ENCODE data around the gene COQ8A. TPM values are rescaled to one million over a fixed set of nuclear protein-coding genes. Genes with fewer than 3 reads are reported as not detected.
"Not testable (repeated sequence)": the region's sequence is repeated elsewhere in the genome, so short reads cannot be mapped to it uniquely, and the experiment has no call there.

COQ8A gene
- total and polyA plus RNA-seq, 4 donors, result 15.8 to 20.8 (median 18.2) TPM

- DNase-seq (ENCODE audit: low read depth in 4 of 6, low spot score in 6 of 6), result no peak
- Histone ChIP-seq H3K4me1 (ENCODE audit: control insufficient read depth, insufficient read depth, low read length) (peaks cover 11% of the 10 kb centered on the region), H3K36me3 (ENCODE audit: control insufficient read depth, insufficient read depth, low read length) (no peaks in the 10 kb centered on the region), H3K4me3 (ENCODE audit: low read depth, low read length) (no peak overlapping the region), H3K9me3 (ENCODE audit: control insufficient read depth, insufficient read depth, low read length) (no peaks in the 10 kb centered on the region), H3K27ac (ENCODE audit: low read depth, low read length) (no peak overlapping the region), H3K27me3 (ENCODE audit: control insufficient read depth, insufficient read depth, low read length) (no peaks in the 10 kb centered on the region)
- no CpG with 5 or more reads among the region's 3 CpGs for WGBS (ENCODE audit: insufficient coverage)
Observed at GRCh38 chr1:226949401-226949800, 9.3 kb downstream of the COQ8A start.

DNA sequence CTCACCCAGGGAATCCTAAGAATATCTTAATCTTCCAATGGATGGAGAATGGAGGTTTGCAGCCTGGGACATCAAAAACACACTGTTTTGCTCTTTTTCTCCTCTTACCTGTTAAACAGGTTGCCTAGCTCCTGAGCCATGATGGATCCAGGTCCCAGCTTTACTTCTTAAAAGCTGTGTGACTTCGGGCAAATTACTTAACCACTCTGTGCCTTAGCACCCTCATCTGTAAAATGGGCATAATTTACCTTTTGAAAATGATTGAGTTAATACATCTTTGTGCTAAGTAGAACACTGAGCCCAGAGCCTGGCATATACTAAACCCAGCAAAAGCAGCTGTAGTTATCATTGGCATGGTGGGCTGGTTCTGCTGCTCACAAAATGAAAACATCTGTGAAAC lies 10.2 kb downstream of the COQ8A start:
- no peaks in the 10 kb centered on the region for H3K27me3 ChIP-seq (ENCODE audit: control insufficient read depth, insufficient read depth, low read length)
- H3K36me3 ChIP-seq (ENCODE audit: control insufficient read depth, insufficient read depth, low read length), result no peaks in the 10 kb centered on the region
- peaks cover 7% of the 10 kb centered on the region for H3K4me1 ChIP-seq (ENCODE audit: control insufficient read depth, insufficient read depth, low read length)
- no CpG with 5 or more reads among the region's 1 CpG for WGBS (ENCODE audit: insufficient coverage)
- no peak for DNase-seq (ENCODE audit: low read depth in 4 of 6, low spot score in 6 of 6)
- no peak overlapping the region for H3K4me3 ChIP-seq (ENCODE audit: low read depth, low read length)
- no peaks in the 10 kb centered on the region for H3K9me3 ChIP-seq (ENCODE audit: control insufficient read depth, insufficient read depth, low read length)
- H3K27ac ChIP-seq (ENCODE audit: low read depth, low read length), result no peak overlapping the region

- H3K27me3 ChIP-seq (ENCODE audit: control insufficient read depth, insufficient read depth, low read length), result no peaks in the 10 kb centered on the region
- H3K9me3 ChIP-seq (ENCODE audit: control insufficient read depth, insufficient read depth, low read length), result no peaks in the 10 kb centered on the region
- DNase-seq (ENCODE audit: low read depth in 4 of 6, low spot score in 6 of 6), result no peak
- no peaks in the 10 kb centered on the region for H3K36me3 ChIP-seq (ENCODE audit: control insufficient read depth, insufficient read depth, low read length)
- no peak overlapping the region for H3K4me3 ChIP-seq (ENCODE audit: low read depth, low read length)
- peaks cover 1% of the 10 kb centered on the region for H3K4me1 ChIP-seq (ENCODE audit: control insufficient read depth, insufficient read depth, low read length)
- H3K27ac ChIP-seq (ENCODE audit: low read depth, low read length), result no peak overlapping the region
- 82% methylated on average over 4 of the region's 6 CpGs for WGBS (ENCODE audit: insufficient coverage)
Observed at GRCh38 chr1:226950871-226951270, 10.8 kb downstream of the COQ8A start.

GRCh38 chr1:226951286-226952117 lies 11.4 kb downstream of the COQ8A start:
- 81% methylated on average over 11 of the region's 12 CpGs for WGBS (ENCODE audit: insufficient coverage)
- Histone ChIP-seq H3K9me3 (ENCODE audit: control insufficient read depth, insufficient read depth, low read length) (no peaks in the 10 kb centered on the region), H3K4me3 (ENCODE audit: low read depth, low read length) (no peak overlapping the region), H3K27ac (ENCODE audit: low read depth, low read length) (no peak overlapping the region), H3K4me1 (ENCODE audit: control insufficient read depth, insufficient read depth, low read length) (no peaks in the 10 kb centered on the region), H3K27me3 (ENCODE audit: control insufficient read depth, insufficient read depth, low read length) (no peaks in the 10 kb centered on the region), H3K36me3 (ENCODE audit: control insufficient read depth, insufficient read depth, low read length) (no peaks in the 10 kb centered on the region)
- DNase-seq (ENCODE audit: low read depth in 4 of 6, low spot score in 6 of 6), result no peak

DNA sequence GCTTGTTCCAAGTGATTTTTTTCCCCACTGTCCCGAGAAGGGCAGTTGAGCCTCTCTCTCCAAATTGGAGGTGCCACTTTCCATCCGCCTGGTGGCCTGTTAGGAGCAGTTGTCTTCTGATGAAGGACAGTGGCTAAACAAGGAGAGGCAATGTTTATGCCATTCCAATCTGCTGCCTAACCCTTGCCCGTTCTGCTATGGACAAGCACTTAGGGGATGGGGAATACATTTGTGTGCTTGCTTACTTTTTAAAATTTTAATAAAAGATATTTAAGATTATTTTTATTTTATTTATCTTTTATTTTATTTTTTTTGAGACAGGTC lies 12.0 kb downstream of the COQ8A start:
- H3K27ac ChIP-seq (ENCODE audit: low read depth, low read length), result no peak overlapping the region
- no peaks in the 10 kb centered on the region for H3K27me3 ChIP-seq (ENCODE audit: control insufficient read depth, insufficient read depth, low read length)
- no peaks in the 10 kb centered on the region for H3K36me3 ChIP-seq (ENCODE audit: control insufficient read depth, insufficient read depth, low read length)
- no peak for DNase-seq (ENCODE audit: low read depth in 4 of 6, low spot score in 6 of 6)
- WGBS (ENCODE audit: insufficient coverage), result 82% methylated on average over 2 of the region's 3 CpGs
- H3K9me3 ChIP-seq (ENCODE audit: control insufficient read depth, insufficient read depth, low read length), result no peaks in the 10 kb centered on the region
- H3K4me1 ChIP-seq (ENCODE audit: control insufficient read depth, insufficient read depth, low read length), result no peaks in the 10 kb centered on the region
- H3K4me3 ChIP-seq (ENCODE audit: low read depth, low read length), result no peak overlapping the region

GRCh38 chr1:226953175-226953800 lies 13.2 kb downstream of the COQ8A start:
- H3K9me3 ChIP-seq (ENCODE audit: control insufficient read depth, insufficient read depth, low read length), result no peaks in the 10 kb centered on the region
- H3K4me1 ChIP-seq (ENCODE audit: control insufficient read depth, insufficient read depth, low read length), result no peaks in the 10 kb centered on the region
- 91% methylated on average over 8 of the region's 11 CpGs for whole genome bisulfite sequencing (ENCODE audit: insufficient coverage)
- no peaks in the 10 kb centered on the region for H3K27me3 ChIP-seq (ENCODE audit: control insufficient read depth, insufficient read depth, low read length)
- no peak overlapping the region for H3K4me3 ChIP-seq (ENCODE audit: low read depth, low read length)
- no peak overlapping the region for H3K27ac ChIP-seq (ENCODE audit: low read depth, low read length)
- no peaks in the 10 kb centered on the region for H3K36me3 ChIP-seq (ENCODE audit: control insufficient read depth, insufficient read depth, low read length)
- no peak for DNase-seq (ENCODE audit: low read depth in 4 of 6, low spot score in 6 of 6)

GRCh38 chr1:226954337-226954736 lies 14.2 kb downstream of the COQ8A start:
- DNase-seq (ENCODE audit: low read depth in 4 of 6, low spot score in 6 of 6), result no peak
- Histone ChIP-seq H3K4me1 (ENCODE audit: control insufficient read depth, insufficient read depth, low read length) (no peaks in the 10 kb centered on the region), H3K9me3 (ENCODE audit: control insufficient read depth, insufficient read depth, low read length) (no peaks in the 10 kb centered on the region), H3K27me3 (ENCODE audit: control insufficient read depth, insufficient read depth, low read length) (no peaks in the 10 kb centered on the region), H3K27ac (ENCODE audit: low read depth, low read length) (no peak overlapping the region), H3K4me3 (ENCODE audit: low read depth, low read length) (no peak overlapping the region), H3K36me3 (ENCODE audit: control insufficient read depth, insufficient read depth, low read length) (no peaks in the 10 kb centered on the region)
- WGBS (ENCODE audit: insufficient coverage), result 84% methylated on average over 6 of the region's 6 CpGs

DNA sequence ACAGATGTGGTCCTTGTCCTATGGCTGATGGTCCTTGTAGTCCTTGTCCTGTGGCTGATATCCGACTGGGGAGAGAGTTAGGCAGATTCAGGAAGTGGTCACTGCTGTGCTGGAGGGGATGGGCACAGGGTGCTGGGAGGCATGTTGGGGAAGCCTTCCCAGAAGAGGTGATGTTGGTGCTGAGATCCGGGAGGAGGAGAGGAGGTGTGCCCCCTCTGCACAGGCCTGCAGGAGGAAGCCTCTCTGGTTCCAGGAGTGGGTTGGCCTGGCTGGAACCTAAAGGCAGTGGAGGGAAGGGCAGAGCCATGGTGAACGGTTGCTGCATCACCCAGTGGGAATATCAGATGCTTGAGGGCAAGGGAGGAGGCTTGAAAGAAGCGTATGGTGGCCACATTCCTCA lies 14.7 kb downstream of the COQ8A start:
- Histone ChIP-seq H3K27ac (ENCODE audit: low read depth, low read length) (no peak overlapping the region), H3K9me3 (ENCODE audit: control insufficient read depth, insufficient read depth, low read length) (no peaks in the 10 kb centered on the region), H3K4me3 (ENCODE audit: low read depth, low read length) (no peak overlapping the region), H3K27me3 (ENCODE audit: control insufficient read depth, insufficient read depth, low read length) (no peaks in the 10 kb centered on the region), H3K4me1 (ENCODE audit: control insufficient read depth, insufficient read depth, low read length) (no peaks in the 10 kb centered on the region), H3K36me3 (ENCODE audit: control insufficient read depth, insufficient read depth, low read length) (no peaks in the 10 kb centered on the region)
- no peak for DNase-seq (ENCODE audit: low read depth in 4 of 6, low spot score in 6 of 6)
- 91% methylated on average over 4 of the region's 4 CpGs for WGBS (ENCODE audit: insufficient coverage)

GRCh38 chr1:226955857-226956256 lies 15.8 kb downstream of the COQ8A start:
- 100% methylated on average over 2 of the region's 2 CpGs for WGBS (ENCODE audit: insufficient coverage)
- H3K27ac ChIP-seq (ENCODE audit: low read depth, low read length); H3K4me3 ChIP-seq (ENCODE audit: low read depth, low read length); H3K4me1 ChIP-seq (ENCODE audit: control insufficient read depth, insufficient read depth, low read length); H3K27me3 ChIP-seq (ENCODE audit: control insufficient read depth, insufficient read depth, low read length); H3K36me3 ChIP-seq (ENCODE audit: control insufficient read depth, insufficient read depth, low read length); DNase-seq (ENCODE audit: low read depth in 4 of 6, low spot score in 6 of 6); H3K9me3 ChIP-seq (ENCODE audit: control insufficient read depth, insufficient read depth, low read length): not testable (repeated sequence)
